ENCODE data around the gene HSPB6.

The HSPB6 gene

DNA sequence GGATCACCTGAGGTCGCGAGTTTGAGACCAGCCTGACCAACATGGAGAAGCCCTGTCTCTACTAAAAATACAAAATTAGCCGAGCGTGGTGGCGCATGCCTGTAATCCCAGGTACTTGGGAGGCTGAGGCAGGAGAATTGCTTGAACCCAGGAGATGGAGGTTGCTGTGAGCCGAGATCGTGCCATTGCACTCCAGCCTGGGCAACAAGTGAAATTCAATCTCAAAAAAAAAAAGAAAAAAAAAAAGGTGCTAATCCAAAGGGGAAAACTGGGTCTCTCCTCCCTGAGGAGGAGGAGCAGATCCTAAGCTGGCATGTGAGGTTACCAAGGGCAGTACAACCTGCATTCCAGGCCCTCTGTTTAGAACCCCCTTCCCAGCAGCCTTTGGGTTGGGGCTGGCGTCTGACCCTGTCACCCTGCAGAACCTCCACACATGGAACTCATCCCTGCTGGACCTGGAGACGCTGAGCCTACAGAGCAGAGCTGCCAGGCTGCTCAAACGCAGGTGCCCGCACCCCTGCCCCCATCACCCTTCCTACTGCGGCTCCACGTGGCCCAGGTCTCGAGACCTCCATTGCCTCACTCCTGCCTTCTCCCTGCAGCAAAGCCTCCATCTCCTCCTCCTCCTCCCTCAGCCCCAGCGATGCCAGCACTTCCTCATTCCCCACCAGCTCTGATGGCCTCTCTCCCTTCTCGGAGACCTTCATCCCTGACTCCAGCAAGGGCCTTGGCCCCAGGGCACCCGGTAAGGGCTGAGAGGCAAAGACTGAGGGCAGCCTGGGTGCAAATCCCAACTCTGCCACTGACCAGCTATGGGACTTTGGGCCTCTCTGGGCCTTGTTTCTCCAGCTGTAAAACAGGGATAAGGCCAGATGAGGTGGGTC, 7.8 kb upstream of the HSPB6 start:
- DNase-seq = no peak

DNA sequence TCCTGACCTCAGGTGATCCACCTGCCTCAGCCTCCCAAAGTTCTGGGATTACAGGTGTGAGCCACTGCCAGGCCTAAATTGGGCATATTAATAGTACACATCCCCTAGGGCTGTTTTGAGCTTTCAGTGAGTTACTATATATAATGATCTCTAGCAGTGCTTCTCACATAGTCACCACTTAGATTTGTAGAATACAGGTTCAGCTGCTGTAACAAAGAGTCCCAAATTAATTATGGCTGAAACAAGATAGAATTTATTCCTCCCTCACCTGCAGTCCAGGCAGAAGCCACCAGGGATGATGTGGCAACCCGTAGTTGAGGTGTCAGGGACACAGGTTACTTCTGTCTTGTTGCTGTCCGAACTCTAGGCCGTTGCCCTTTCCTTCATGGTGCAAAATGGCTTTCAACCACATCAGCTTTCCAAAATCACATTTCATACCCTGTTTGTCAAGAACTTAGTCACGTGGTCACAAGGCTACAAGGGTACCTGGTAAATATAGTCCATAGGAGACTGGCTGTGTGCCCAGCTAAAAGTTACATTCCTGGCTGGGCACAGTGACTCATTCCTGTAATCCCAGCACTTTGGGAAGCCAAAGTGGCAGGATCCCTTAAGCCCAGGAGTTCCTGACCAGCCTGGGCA, 4.0 kb upstream of the HSPB6 start:
- DNase-seq = no peak

DNA sequence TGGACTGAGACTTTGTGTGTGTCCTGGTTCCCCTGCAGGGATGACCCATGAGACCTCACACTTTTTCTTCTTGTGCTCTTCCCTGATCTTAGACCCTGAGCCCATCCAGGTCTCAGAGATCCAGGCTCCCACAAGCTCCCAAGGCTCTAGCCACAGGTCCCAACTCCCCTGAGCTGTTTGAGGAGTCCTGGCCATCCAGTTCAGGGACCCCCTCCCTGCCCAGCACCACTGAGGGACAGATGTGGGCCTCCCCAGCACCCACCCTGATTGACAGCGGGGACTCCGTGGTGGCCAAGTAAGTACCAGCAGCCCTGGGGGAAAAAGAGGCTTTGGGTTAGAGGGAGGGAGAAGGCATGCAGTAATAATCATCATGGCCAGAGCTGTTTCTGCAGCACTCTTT, 2.9 kb upstream of the HSPB6 start:
- DNase-seq = no peak

- peak; percentile 100 for DNase-seq
These were observed 1.1 kb upstream of the HSPB6 start, which contains the start of gene PROSER3 for GRCh38 chr19:35757749-35758608. TSS of gene PROSER3 (plus strand) at chr19:35758176. CDS start at chr19:35758216, 40 bp downstream.

- DNase-seq = peak; percentile 97
These were observed 461 bp upstream of the HSPB6 start for GRCh38 chr19:35757231-35757748.

GRCh38 chr19:35755550-35756376, 1.1 kb downstream of the HSPB6 start:
- DNase-seq = peak; percentile 91

- no peak for DNase-seq
These were observed 1.7 kb downstream of the HSPB6 start for GRCh38 chr19:35755131-35755549.

DNA sequence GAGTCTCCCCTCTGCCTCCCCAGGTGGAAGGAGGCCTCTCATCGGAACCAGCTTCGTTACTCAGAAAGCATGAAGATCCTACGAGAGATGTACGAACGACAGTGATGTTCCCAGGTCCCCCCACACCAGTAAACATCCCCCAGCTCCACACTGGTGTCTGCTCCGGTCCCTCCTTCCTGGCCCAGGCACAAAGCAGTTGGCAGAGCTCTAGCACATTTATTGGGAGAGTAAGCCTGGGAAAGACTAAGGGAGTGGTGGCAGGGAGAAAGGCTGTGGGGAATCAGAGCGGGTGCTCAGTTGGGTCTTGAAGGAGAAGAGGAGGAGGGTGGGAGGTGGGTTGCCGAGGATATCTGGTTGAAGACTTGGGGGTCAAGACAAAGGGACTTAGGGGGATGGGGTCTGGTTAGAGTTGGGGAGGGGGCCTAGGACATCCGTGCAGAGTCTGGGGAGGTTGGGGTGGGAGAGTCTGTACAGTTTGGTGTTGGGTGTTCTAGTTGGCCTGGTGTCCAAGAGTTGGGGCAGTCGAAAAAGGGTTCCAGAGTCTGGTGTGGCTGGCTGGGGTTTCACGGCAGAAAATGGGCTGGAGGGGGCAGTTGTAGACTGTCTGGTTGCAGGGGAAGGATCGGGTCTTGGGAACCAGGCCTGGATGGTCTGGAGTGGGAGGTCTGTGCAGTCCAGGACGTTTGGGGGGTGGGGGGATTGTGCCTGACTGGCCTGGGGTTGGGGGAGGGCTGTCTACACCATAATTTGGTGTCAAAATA, 2.3 kb downstream of the HSPB6 start:
- DNase-seq = peak; percentile 28

GRCh38 chr19:35753634-35754369, 3.0 kb downstream of the HSPB6 start:
- DNase-seq = no peak

- DNase-seq = no peak
These were observed 4.0 kb downstream of the HSPB6 start for GRCh38 chr19:35752746-35753350.

DNA sequence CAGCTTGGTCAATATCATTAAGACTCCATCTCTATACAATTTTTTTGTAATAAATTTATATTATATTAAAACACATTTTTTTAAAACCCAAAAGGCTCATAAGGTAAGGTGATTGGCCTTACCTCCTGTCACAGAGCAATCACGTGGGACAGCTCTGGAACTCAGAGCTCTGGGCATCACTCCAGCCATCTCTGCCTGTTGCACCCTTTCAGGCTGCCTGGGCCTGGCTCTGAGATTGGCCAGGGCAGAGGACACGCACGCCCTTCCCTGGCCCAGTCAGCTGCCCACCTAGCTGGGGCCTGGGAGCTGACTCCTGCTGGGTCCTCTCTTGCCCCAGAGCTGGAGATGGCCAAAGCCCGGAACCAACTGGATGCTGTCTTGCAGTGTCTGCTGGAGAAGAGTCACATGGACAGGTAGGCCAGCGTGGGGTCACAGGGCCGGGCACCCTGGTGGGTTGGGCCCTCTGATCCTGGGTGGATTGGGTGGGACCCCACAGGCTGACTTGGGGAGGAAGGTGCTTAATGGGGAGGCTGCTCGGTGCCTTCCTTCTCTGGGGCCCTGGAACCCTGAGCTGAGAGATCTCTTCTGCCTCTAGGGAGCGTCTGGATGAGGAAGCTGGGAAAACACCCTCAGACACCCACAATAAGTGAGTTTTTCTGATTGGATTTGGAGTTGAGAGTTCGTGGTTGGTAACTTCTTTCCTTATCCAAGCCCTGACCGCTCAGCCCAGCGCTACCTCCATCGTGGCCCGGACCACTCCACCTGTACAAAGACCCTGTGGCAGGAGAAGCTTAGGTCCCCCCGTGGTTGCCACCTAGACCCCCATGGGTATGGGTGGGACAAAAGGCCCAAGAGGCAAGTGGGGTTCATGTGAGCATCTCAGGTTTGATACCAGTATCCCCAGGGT, 4.7 kb downstream of the HSPB6 start:
- no peak for DNase-seq

DNA sequence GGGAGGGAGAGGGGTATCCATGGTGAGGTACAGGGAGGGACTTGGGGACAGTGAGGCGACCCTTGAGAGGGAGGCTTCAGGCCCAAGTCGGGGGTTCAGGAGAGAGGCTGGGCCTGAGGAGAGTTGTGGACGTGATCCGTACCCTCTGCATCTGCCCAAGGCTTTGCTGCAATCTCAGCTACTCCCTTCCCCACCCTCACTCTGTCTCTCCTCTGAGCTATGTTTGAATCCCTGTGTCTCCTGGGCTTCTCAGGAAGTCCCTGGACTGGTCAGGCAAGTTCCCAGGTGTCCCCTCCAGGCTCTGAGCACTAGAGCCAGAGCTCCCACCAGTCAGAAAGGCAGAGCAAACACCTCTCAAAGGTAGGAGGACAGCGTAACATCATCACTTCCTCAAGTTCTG, 6.7 kb downstream of the HSPB6 start:
- DNase-seq = no peak

DNA sequence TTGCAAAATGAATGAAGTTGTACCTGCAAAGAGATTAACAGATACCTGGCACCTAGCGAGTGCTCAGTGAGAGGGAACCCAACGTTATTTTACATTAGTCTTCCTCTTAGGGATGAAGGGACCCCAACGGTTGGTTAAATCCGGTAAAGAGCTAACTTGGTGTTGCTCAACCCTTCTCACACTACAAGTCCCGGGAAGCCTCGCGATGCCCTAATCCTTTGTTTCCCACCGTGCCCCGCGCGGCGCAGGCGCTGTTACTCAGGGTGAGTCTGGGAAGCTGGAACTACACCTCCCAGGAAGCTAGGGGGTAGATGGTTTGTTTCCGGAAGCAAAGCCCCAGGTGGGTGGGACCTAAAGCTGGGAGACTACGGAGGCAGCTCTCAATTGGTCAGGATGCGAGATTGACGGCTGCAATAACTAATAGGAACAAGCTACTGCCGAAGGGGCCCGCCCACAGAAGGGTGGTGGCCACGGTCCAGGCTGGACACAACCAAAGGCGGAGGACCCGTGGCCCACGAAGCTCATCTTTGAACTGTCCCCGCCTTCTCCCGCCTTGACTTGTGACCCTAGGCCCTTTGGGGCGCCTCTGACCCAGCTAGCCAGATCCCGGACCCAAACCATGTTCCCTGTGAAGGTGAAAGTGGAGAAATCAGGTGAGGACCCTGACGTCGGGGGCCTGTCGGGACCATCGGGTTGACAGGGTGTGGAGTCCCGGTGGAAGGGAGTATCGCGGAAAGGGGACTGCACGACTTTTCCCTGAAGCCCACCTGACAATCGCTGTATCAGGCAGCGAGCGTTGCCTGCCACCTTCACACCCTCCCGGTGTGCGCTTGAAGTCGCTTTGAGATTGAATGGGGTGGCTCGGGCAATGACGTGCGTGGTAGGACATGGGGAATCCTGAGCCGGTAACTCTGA, 8.5 kb downstream of the HSPB6 start, which contains the start of gene LIN37:
Gene LIN37, plus strand, starts transcription at position 471 of the 915 bp plus-strand sequence. Its CDS starts 149 bp downstream, at position 620.
- peak; percentile 100 for DNase-seq

DNA sequence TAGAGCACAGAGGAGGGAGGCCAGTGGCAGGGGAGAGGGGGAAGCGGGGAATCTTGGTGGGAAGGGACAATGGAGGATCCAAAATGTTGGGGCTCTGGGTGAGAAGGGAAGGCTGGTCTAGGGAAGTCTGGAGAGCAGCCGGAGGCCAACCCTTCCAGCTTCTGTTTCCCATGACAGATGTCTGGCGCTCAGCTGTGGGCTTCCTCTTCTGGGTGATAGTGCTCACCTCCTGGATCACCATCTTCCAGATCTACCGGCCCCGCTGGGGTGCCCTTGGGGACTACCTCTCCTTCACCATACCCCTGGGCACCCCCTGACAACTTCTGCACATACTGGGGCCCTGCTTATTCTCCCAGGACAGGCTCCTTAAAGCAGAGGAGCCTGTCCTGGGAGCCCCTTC, 10.3 kb downstream of the HSPB6 start:
- no peak for DNase-seq

- DNase-seq = no peak
These were observed 10.8 kb downstream of the HSPB6 start for GRCh38 chr19:35746087-35746462.

- peak; percentile 99 for DNase-seq
These were observed 11.3 kb downstream of the HSPB6 start, which contains the start of the genes PSENEN and U2AF1L4 for GRCh38 chr19:35745328-35746086. TSS of gene PSENEN (plus strand) at chr19:35745651. CDS start at chr19:35745931, 280 bp downstream. TSS of gene U2AF1L4 (minus strand) at chr19:35745418. CDS start at chr19:35745391, 27 bp downstream.
